Thymus (tissue), 11 donors: ENCODE results near the gene SAMD4B. TPM values are rescaled to one million over a fixed set of nuclear protein-coding genes. Genes with fewer than 3 reads are reported as not detected.
"Not testable (repeated sequence)": the region's sequence is repeated elsewhere in the genome, so short reads cannot be mapped to it uniquely, and the experiment has no call there.

Source experiments
- DNase-seq, 9 donors: peaks; one replicate each; pipeline ENCODE4 v3.0.0-alpha.2; 2013; ENCODE audit warnings: low spot score in 9 of 9, low read depth in 6 of 9, missing footprints in 1 of 9
- H3K27ac ChIP-seq, 2 donors: one replicate each; pipeline ENCODE4 v1.5.1; 2013; ENCODE audit warnings: control low read depth in 1 of 2, low read depth in 1 of 2, low read length in 1 of 2, mild to moderate bottlenecking in 1 of 2, moderate library complexity in 1 of 2
- H3K27me3 ChIP-seq, 2 donors: one replicate each; pipeline ENCODE4 v1.5.1; 2013; ENCODE audit warnings: low read length in 1 of 2; ENCODE audit not compliant: control insufficient read depth in 2 of 2, insufficient read depth in 1 of 2
- H3K36me3 ChIP-seq, 2 donors: one replicate each; pipeline ENCODE4 v1.5.1; 2013; ENCODE audit warnings: low read length in 1 of 2, mild to moderate bottlenecking in 1 of 2, moderate library complexity in 1 of 2; ENCODE audit not compliant: control insufficient read depth in 2 of 2, insufficient read depth in 2 of 2
- H3K4me1 ChIP-seq, 2 donors: one replicate each; pipeline ENCODE4 v1.5.1; 2013; ENCODE audit warnings: low read length in 2 of 2; ENCODE audit not compliant: control insufficient read depth in 2 of 2, insufficient read depth in 2 of 2
- H3K4me3 ChIP-seq, 2 donors: one replicate each; pipeline ENCODE4 v1.5.1; 2013; ENCODE audit warnings: low read length in 2 of 2, control low read depth in 1 of 2, mild to moderate bottlenecking in 1 of 2
- H3K9me3 ChIP-seq, 2 donors: one replicate each; pipeline ENCODE4 v1.5.1; 2013; ENCODE audit warnings: low read length in 1 of 2, mild to moderate bottlenecking in 1 of 2; ENCODE audit not compliant: control insufficient read depth in 2 of 2, insufficient read depth in 1 of 2
- WGBS: extraction: QIAGEN DNeasy Blood & Tissue Kit; methylation state at CpG from one replicate; pipeline ENCODE4 v1.1.7; 2013; 5-methylcytosine and 5-hydroxymethylcytosine counted together
- polyA plus RNA-seq: library from polyadenylated mRNA; stranded (reverse); fragments of 200-250 nt; gene quantifications from one replicate; pipeline ENCODE4 v1.2.3, GENCODE V29; 2013
- total RNA-seq: library from RNA; stranded (reverse); fragments of 120-200 nt; gene quantifications from one replicate; pipeline ENCODE4 v1.2.4, GENCODE V29; 2013
- donor health status: healthy.

Gene SAMD4B
- total and polyA plus RNA-seq, 2 donors = 11.7 to 64.9 TPM

GRCh38 chr19:39340156-39340555 is 2.1 kb upstream of the SAMD4B start:
- not testable (repeated sequence) for H3K27ac ChIP-seq, DNase-seq, H3K4me3 ChIP-seq, H3K36me3 ChIP-seq, H3K27me3 ChIP-seq, H3K9me3 ChIP-seq
- WGBS = 88% methylated on average over 7 of the region's 7 CpGs
- H3K4me1 ChIP-seq = peaks cover 27 to 43% of the 10 kb centered on the region in 2 donors

- Histone ChIP-seq H3K4me3 (peak overlapping the region; percentile 82 to 98), H3K9me3 (peaks cover 0 to 4% of the 10 kb centered on the region in 2 donors), H3K27ac (peak overlapping the region; percentile 94 to 99), H3K36me3 (peaks cover 4 to 5% of the 10 kb centered on the region in 2 donors), H3K27me3 (no peaks in the 10 kb centered on the region), H3K4me1 (peaks cover 27 to 42% of the 10 kb centered on the region in 2 donors)
- WGBS = 2% methylated on average over 17 of the region's 17 CpGs
- peak in 4 of 9 donors; percentile 13 to 61 (median 41) for DNase-seq
Measured at GRCh38 chr19:39341129-39341718, 997 bp upstream of the SAMD4B start.

- 4% methylated on average over 51 of the region's 51 CpGs for WGBS
- Histone ChIP-seq H3K36me3 (peaks cover 4 to 13% of the 10 kb centered on the region in 2 donors), H3K9me3 (no peaks in the 10 kb centered on the region), H3K4me3 (peak overlapping the region; percentile 76 to 95), H3K27ac (peak overlapping the region in 1 of 2 donors; percentile 81), H3K27me3 (no peaks in the 10 kb centered on the region), H3K4me1 (peaks cover 22 to 30% of the 10 kb centered on the region in 2 donors)
- peak in 1 of 9 donors; percentile 28 for DNase-seq
Measured at GRCh38 chr19:39342647-39343305, 555 bp downstream of the SAMD4B start.

- DNase-seq = no peak
- Histone ChIP-seq H3K9me3 (no peaks in the 10 kb centered on the region), H3K27me3 (no peaks in the 10 kb centered on the region), H3K36me3 (peaks cover 21 to 30% of the 10 kb centered on the region in 2 donors), H3K4me1 (peaks cover 13 to 15% of the 10 kb centered on the region in 2 donors), H3K27ac (no peak overlapping the region), H3K4me3 (no peak overlapping the region)
- 93% methylated on average over 1 of the region's 1 CpG for WGBS
Measured at GRCh38 chr19:39345956-39346355, 3.7 kb downstream of the SAMD4B start.

- Histone ChIP-seq H3K4me1 (peaks cover 18 to 21% of the 10 kb centered on the region in 2 donors), H3K27me3 (no peaks in the 10 kb centered on the region), H3K9me3 (no peaks in the 10 kb centered on the region), H3K36me3 (peaks cover 26 to 40% of the 10 kb centered on the region in 2 donors), H3K4me3 (no peak overlapping the region), H3K27ac (no peak overlapping the region)
- WGBS = 96% methylated on average over 4 of the region's 4 CpGs
- no peak for DNase-seq
Measured at GRCh38 chr19:39347332-39348164, 5.3 kb downstream of the SAMD4B start.

GRCh38 chr19:39349326-39349725 is 7.1 kb downstream of the SAMD4B start:
- 99% methylated on average over 4 of the region's 4 CpGs for WGBS

GRCh38 chr19:39350156-39350555 is 7.9 kb downstream of the SAMD4B start:
- H3K27ac ChIP-seq = no peak overlapping the region
- 98% methylated on average over 3 of the region's 3 CpGs for WGBS
- H3K4me3 ChIP-seq = no peak overlapping the region
- no peak for DNase-seq
- H3K4me1 ChIP-seq = peaks cover 4 to 10% of the 10 kb centered on the region in 2 donors
- peaks cover 41 to 57% of the 10 kb centered on the region in 2 donors for H3K36me3 ChIP-seq
- H3K9me3 ChIP-seq = no peaks in the 10 kb centered on the region
- no peaks in the 10 kb centered on the region for H3K27me3 ChIP-seq

More at GRCh38 chr19:39349326-39349725, 7.1 kb downstream of the SAMD4B start:
- Histone ChIP-seq H3K4me3 (no peak overlapping the region), H3K27me3 (no peaks in the 10 kb centered on the region), H3K4me1 (peaks cover 4 to 10% of the 10 kb centered on the region in 2 donors), H3K36me3 (peaks cover 35 to 51% of the 10 kb centered on the region in 2 donors), H3K9me3 (no peaks in the 10 kb centered on the region), H3K27ac (no peak overlapping the region)
- DNase-seq = no peak

GRCh38 chr19:39351537-39352064 is 9.4 kb downstream of the SAMD4B start:
- Histone ChIP-seq H3K9me3 (no peaks in the 10 kb centered on the region), H3K4me1 (peaks cover 4 to 7% of the 10 kb centered on the region in 2 donors), H3K4me3 (no peak overlapping the region), H3K27ac (peak overlapping the region in 1 of 2 donors; percentile 30), H3K36me3 (peaks cover 51 to 62% of the 10 kb centered on the region in 2 donors), H3K27me3 (no peaks in the 10 kb centered on the region)
- DNase-seq = peak in 4 of 9 donors; percentile 21 to 56 (median 30)
- WGBS = 79% methylated on average over 4 of the region's 4 CpGs
